Measurements from ENCODE around the gene ITPKB. TPM values are rescaled to one million over a fixed set of nuclear protein-coding genes. Genes with fewer than 3 reads are reported as not detected.
A peak's percentile ranks its signal among the peaks of the same experiment; 100 is the strongest.

Gene ITPKB
- total RNA-seq, 4 donors from 2014 or later, result 22.2 to 68.6 (median 31.5) TPM

DNA sequence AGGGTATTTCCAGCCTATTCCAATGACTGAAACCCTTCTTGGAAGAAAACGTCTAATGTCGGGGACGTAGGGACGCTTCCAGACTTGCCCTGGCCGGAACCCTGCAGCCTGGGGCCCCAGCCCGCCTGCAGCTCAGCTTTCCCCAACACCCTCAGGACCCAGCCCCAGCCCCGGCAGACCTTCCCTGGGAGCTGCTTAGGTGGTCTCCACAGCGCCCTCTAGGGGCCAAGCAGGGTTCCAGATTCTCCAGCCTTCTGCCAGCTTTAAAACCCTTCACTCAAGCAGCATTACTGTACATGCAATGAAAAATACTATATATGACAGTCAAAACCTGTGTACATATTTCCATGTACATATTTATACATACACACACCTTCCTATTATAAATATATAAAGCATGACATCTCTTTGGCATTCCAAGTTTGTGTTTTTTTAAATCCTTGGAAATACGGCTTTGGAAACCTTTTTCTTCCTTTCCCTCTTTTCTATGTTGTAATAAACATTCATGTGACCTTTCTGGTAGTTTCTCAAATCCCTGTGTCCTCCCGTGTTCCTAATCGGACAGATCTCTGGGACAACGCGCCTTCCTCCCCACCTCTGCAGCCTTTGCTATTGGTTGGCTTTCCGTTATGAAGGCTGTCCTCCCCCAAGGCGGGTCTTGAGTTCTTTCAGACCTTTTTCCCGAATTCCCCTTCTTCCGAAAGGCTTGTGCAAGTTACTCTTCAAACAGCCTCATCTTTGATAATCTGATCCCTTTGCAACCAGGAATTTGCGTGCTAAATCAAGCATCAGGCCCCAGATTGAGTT is 130.2 kb downstream of the ITPKB start:
- ATAC-seq (ENCODE audit: low FRiP score) (no peak), DNase-seq (ENCODE audit: low spot score) (no peak)
- peak in 1 of 3 donors; percentile 12 for TF ChIP-seq CTCF (IDR thresholded peaks at IDR 0.05)

DNA sequence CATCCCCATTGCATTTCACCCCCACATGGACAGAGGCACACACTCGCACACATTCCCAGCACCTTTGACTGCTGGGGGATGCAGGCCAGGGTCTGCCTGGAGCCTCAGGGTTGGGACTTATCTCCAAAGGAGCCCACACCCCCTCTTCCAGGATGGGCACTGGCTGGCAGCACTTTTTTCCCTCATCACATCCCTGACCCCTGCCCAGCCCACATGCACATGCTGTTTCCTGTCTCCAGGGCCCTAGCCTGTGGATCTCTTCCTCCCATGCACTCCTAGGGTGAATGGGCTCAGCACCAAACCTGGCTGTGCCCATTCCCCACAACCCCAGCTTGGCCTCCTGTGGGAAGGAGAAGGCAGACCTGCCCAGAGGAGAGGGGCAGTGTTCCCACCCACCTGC is 131.3 kb downstream of the ITPKB start:
- no peak for ATAC-seq (ENCODE audit: low FRiP score)
- DNase-seq (ENCODE audit: low spot score), result no peak
- no peak for TF ChIP-seq CTCF (IDR thresholded peaks at IDR 0.05)

- no peak for TF ChIP-seq CTCF (IDR thresholded peaks at IDR 0.05)
- DNase-seq (ENCODE audit: low spot score), result no peak
- ATAC-seq (ENCODE audit: low FRiP score), result no peak
Observed at GRCh38 chr1:226607268-226607660, 131.8 kb downstream of the ITPKB start.

DNA sequence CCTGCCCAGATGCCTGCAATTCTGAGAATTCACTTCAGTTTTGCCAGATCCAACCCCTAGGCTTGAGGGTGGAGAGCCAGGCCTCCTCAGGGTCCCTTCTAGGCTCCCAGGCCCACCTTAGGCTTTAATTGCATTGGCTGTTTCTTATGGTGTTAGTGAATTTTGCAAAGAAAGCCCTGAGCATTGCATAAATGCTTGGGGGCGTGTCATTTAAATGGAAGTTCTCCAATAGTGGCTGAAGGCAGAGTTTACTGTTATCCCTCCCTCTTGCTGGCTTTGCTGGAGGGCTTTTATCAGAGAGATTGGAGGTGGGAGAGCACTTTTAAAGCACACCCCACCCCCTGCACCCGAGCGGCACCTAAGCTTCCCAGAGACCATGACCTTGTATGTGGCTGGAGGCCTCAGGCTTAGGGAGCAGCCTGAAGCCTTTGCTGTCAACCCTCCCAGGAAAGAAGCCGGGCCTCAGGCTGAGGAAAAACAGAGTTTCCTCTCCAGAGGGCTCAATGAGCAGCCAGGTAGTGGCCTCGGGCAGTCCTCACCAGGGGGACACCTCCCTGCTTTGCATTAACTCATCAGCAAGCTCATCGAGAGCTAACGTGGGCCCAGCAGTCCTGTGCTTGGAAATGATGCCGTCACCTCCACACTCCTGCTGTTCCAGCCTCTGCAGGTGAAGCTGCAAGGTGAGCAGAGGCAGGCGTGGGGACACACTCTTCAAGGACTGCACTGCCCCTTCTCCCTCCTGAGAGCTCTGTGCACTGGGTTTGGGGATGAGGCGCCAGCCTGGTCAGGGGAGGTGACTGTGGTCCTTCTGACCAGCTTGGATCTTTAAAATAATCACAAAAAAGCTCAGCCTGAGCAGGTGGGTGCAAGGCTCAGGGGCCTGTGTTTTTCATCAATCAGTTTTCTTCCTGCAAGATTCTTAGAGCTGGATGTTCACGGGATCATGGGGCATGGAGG is 132.5 kb downstream of the ITPKB start:
- DNase-seq (ENCODE audit: low spot score), result no peak
- TF ChIP-seq CTCF (IDR thresholded peaks at IDR 0.05), result no peak
- no peak for ATAC-seq (ENCODE audit: low FRiP score)

GRCh38 chr1:226605318-226605950 is 133.6 kb downstream of the ITPKB start:
- no peak for DNase-seq (ENCODE audit: low spot score)
- TF ChIP-seq CTCF (IDR thresholded peaks at IDR 0.05), result no peak
- no peak for ATAC-seq (ENCODE audit: low FRiP score)

DNA sequence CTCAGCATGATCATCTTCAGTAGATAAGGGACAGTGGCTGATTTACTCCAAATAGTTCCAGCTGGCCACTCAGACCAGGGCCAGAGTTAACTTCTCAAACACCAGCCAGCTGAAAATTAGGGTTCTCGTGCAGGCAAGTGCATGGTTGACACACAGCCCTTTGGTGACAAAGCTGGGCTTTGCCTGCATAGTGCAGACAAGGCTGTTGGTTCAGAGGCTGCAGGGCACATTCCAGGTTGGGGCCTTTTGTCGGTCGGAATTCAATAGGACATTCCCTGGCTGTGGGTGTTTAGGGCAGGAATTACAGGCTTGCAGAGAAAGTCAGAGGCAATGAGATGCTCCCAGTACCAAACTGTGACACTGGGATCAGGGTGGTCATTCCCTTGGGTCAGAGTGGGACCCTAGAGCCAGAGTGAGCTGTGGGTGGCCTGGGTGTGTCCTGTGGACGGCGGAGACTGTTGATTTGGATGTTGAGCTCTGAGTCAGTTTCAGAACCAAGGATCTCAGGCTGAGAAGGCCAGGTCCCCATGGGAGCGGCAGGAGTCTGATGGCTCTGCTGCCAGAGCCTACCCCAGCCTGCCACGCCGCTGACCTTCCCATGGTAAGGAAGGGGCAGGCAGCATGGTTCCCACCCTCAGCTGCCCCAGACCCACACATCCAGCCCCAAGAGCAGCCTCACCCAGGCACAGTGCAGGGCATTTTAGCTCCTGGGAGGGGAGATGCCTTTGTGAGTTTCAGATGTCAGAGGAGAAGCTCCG is 134.3 kb downstream of the ITPKB start:
- no peak for DNase-seq (ENCODE audit: low spot score)
- ATAC-seq (ENCODE audit: low FRiP score), result no peak
- TF ChIP-seq CTCF (IDR thresholded peaks at IDR 0.05), result no peak
